Adrenal gland (tissue), 12 donors: ENCODE measurements around the gene AMOT. TPM values are rescaled to one million over a fixed set of nuclear protein-coding genes. Genes with fewer than 3 reads are reported as not detected.

Experiments used
- DNase-seq, 7 donors: peaks; one replicate each; pipeline ENCODE4 v3.0.0-alpha.2; 2019 to 2020
- H3K27ac ChIP-seq, 5 donors: fragments of 200-600 bp; sonication (generic) in 4 of 5; 1 replicate in 3 of 5; 2 replicates in 2 of 5; pipeline versions ENCODE4 v1.5.1 to v1.8.0; 2016 to 2020; ENCODE audit warnings: mild to moderate bottlenecking in 1 of 5
- H3K27me3 ChIP-seq: fragments of 200-600 bp; 2 replicates; pipeline ENCODE4 v1.8.0; 2021
- H3K36me3 ChIP-seq, 2 donors: fragments of 200-600 bp; replicated peaks in 1 of 2; 1 replicate in 1 of 2; 2 replicates in 1 of 2; pipeline versions ENCODE4 v1.5.1 to v1.8.0; 2018 to 2022
- H3K4me1 ChIP-seq, 2 donors: fragments of 200-600 bp; replicated peaks in 1 of 2; 1 replicate in 1 of 2; 2 replicates in 1 of 2; pipeline versions ENCODE4 v1.5.1 to v1.8.0; 2018 to 2021
- H3K4me3 ChIP-seq, 4 donors: fragments of 200-600 bp; sonication (generic) in 3 of 4; one replicate each; pipeline ENCODE4 v1.5.1; 2016 to 2018
- H3K9me3 ChIP-seq, 3 donors: fragments of 200-600 bp; sonication (generic) in 1 of 3; replicated peaks in 1 of 3; 1 replicate in 2 of 3; 2 replicates in 1 of 3; pipeline versions ENCODE4 v1.5.1 to v1.8.0; 2016 to 2021
- POLR2A ChIP-seq, 2 donors: fragments of 450-650 bp; IDR thresholded peaks; one replicate each; pipeline ENCODE4 v1.6.1; 2017; ENCODE audit warnings: antibody characterized with exemption in 2 of 2, mild to moderate bottlenecking in 2 of 2, moderate library complexity in 1 of 2
- WGBS, 4 donors: extraction: QIAGEN DNeasy Blood & Tissue Kit in 2 of 4; methylation state at CpG; one replicate each; pipeline versions ENCODE4 v1.1.5 to v1.1.7; 2013 to 2017; 5-methylcytosine and 5-hydroxymethylcytosine counted together
- intact Hi-C, 2 donors: fragments of 100-400 bp; cut with DNase I; formaldehyde crosslinking; loops; one replicate each; pipeline versions ENCODE4 v1.14.1 to v1.15.0; 2022 to 2023
- polyA plus RNA-seq, 3 donors: library from polyadenylated mRNA; stranded (reverse); fragments of 200-250 nt in 2 of 3; fragments of 350-450 nt in 1 of 3; fragmentation: Illumina TruSeq in 1 of 3; extraction: RNeasy Lipid Tissue Mini Kit (QIAGEN cat#74804) in 1 of 3; gene quantifications; one replicate each; pipeline ENCODE4 v1.2.3, GENCODE V29; 2013 to 2014
- total RNA-seq, 9 donors: library from RNA; depleted of rRNA in 4 of 9; stranded (reverse); fragments of >200 nt in 4 of 9; fragments of 120-200 nt in 1 of 9; fragmentation: NEBNext Ultra II Directional in 1 of 9; extraction: Animal tissue kit (Norgen Biotek cat#: 25700) in 1 of 9; gene quantifications; one replicate each; pipeline versions ENCODE4 v1.1.0 to v1.2.4, GENCODE V29; 2013 to 2023
- TF ChIP-seq, protein P1 (sequence below), 6 experiments: fragments of 450-650 bp in 4 of 6; fragments of 200-600 bp in 2 of 6; sonication (generic) in 1 of 6; IDR thresholded peaks; 1 replicate in 5 of 6; 2 replicates in 1 of 6; pipeline versions ENCODE4 v1.5.1 to v1.8.0; 2016 to 2021; ENCODE audit warnings: antibody characterized with exemption in 6 of 6, mild to moderate bottlenecking in 2 of 6, moderate library complexity in 1 of 6
- donor health status: healthy with polysubstance abuse.
- donor health status: Bipolar disorder and iron deficiency.
- donor health status: DM: yes; HTN: yes; CAD: no.
- donor health status: DM: no; HTN: no; CAD: no.
- donor health status: DM: no; HTN: no; CAD: no.
- donor health status: DM: yes; HTN: yes; CAD: no.

AMOT gene
- total and polyA plus RNA-seq, 12 donors = 0.61 to 11.7 (median 5.6) TPM

DNA sequence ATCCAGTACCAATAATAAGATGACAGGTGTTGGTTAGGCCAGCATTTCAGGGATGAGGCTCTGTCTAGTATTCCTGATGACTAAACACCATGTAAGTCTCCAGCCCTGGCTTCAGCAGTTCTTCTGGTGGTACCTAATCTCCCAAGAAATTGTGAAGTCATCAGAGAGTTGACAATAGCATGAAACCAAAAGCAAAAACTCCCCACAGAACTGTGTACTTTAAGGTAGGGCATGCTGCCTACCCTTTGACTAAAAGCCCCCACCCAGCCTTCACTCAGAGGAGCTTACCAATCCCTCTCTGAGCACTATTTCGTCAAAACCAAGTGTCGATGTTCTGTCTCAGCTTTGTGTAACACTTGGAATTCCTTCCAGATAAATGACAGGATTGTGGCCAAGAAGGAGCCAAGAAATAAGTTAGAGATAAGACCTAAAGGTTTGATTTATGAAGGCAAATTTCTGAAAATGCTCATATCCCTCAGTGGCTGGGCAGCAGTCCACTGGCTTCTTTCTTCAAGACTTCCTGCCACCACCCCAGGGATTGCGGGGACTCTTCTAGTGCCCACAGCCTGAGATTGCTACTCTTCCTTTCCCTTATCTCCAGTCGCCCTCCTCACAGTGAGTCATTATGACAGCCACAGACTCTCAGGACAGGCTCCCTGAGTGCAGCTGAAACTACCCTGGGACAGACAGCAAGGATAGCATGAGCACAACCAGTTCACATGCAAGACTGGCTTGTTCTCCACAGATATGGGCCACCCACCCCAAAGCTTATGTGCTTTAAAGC, 93.6 kb downstream of the AMOT start:
- Histone ChIP-seq H3K27me3 (peaks cover 4% of the 10 kb centered on the region), H3K9me3 (no peaks in the 10 kb centered on the region)

DNA sequence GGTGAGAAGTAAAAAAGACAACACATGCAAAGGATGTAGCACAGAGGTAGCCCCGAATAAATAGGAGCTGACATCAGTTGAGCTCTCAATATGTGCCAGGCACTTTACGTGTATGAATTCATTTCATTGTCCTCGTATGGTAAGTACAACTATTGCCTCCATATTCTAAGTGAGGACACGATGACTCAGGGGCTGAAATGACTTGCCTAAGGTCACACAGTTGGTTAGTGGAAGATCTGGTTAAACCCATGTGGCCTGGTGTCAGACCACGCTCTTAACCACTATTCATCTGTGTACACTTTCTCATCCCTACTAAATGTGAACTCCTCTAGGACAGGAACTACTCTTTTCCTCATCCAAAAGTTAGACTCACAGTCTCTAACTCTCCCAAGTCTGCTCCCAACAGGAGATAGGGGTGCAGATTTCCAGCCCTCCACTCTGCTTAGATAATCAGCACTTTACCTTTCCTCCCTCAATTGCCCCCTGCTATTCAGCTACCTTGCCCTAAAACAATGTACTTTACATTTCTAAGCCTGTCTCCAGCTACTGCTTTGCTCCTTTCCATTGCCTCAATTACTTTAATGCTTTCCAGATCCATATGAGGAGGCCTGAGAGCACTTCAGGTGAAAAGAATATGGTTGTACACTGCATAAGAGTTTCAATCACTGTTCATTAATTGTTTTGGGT, 102.1 kb downstream of the AMOT start:
- Histone ChIP-seq H3K9me3 (no peaks in the 10 kb centered on the region), H3K4me3 (no peak overlapping the region), H3K27ac (no peak overlapping the region), H3K27me3 (peaks cover 14% of the 10 kb centered on the region), H3K4me1 (no peaks in the 10 kb centered on the region), H3K36me3 (no peaks in the 10 kb centered on the region)
- TF ChIP-seq, protein P1, sequence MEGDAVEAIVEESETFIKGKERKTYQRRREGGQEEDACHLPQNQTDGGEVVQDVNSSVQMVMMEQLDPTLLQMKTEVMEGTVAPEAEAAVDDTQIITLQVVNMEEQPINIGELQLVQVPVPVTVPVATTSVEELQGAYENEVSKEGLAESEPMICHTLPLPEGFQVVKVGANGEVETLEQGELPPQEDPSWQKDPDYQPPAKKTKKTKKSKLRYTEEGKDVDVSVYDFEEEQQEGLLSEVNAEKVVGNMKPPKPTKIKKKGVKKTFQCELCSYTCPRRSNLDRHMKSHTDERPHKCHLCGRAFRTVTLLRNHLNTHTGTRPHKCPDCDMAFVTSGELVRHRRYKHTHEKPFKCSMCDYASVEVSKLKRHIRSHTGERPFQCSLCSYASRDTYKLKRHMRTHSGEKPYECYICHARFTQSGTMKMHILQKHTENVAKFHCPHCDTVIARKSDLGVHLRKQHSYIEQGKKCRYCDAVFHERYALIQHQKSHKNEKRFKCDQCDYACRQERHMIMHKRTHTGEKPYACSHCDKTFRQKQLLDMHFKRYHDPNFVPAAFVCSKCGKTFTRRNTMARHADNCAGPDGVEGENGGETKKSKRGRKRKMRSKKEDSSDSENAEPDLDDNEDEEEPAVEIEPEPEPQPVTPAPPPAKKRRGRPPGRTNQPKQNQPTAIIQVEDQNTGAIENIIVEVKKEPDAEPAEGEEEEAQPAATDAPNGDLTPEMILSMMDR (IDR thresholded peaks at IDR 0.05) = no peak
- no peak for TF ChIP-seq POLR2A (IDR thresholded peaks at IDR 0.05)
- intact Hi-C loops = no loop called here
- DNase-seq = no peak
- 60 to 90% (median 85%) methylated on average over 5 of the region's 5 CpGs for WGBS, 4 donors

More for the DNA sequence above, 93.6 kb downstream of the AMOT start:
- Histone ChIP-seq H3K36me3 (no peaks in the 10 kb centered on the region), H3K4me1 (no peaks in the 10 kb centered on the region), H3K27ac (no peak overlapping the region), H3K4me3 (no peak overlapping the region)
- intact Hi-C loops = no loop called here
- no peak for TF ChIP-seq POLR2A (IDR thresholded peaks at IDR 0.05)
- TF ChIP-seq, protein P1 (IDR thresholded peaks at IDR 0.05) = no peak
- 32 to 55% (median 44%) methylated on average over 2 to 4 of the region's 4 CpGs for WGBS, 4 donors
- DNase-seq = peak in 6 of 7 donors; percentile 16 to 47 (median 27)

DNA sequence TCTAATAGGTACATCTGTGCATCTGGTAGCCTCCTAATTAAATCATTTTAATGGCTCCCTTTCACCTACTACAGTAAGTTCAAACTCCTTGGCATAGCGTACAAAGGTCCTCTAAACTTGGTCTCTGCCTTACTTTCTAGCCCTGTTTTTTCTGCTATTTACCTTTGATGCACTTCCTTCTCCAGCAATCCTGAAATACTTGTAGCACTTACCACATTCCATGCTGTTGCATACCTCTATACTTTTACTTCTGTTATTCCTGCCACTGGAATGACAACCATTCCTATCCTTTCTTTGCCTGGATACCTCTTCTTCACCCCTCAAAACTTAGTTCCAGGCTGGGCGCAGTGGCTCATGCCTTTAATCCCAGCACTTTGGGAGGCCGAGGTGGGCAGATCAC, 104.3 kb downstream of the AMOT start:
- no peaks in the 10 kb centered on the region for H3K4me1 ChIP-seq
- 72 to 91% (median 85%) methylated on average over 1 to 3 of the region's 3 CpGs for WGBS, 4 donors
- intact Hi-C loops = no loop called here
- H3K4me3 ChIP-seq = no peak overlapping the region
- H3K27me3 ChIP-seq = peaks cover 17% of the 10 kb centered on the region
- H3K9me3 ChIP-seq = no peaks in the 10 kb centered on the region
- H3K27ac ChIP-seq = no peak overlapping the region
- TF ChIP-seq POLR2A (IDR thresholded peaks at IDR 0.05) = no peak
- TF ChIP-seq, protein P1 (IDR thresholded peaks at IDR 0.05) = no peak
- no peak for DNase-seq
- H3K36me3 ChIP-seq = no peaks in the 10 kb centered on the region

DNA sequence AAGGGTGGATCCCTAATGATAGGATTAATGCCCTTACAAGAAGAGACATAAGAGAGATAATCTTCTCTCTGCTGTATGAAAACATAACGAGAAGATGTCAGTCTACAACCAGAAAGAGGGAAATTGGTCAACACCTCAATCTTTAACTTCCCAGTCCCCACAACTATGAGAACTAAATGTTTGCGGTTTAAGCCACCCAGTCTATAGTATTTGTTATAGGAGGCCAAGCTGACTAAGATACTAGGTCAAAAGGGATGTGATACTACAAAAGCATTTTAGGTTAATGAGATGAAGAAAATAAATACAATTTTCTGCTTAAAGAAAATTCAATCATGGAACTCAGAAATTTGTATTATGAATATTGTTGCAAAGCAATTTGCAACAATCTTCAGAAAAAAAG, 105.5 kb downstream of the AMOT start:
- intact Hi-C loops = no loop called here
- Histone ChIP-seq H3K27ac (no peak overlapping the region), H3K4me3 (no peak overlapping the region), H3K4me1 (no peaks in the 10 kb centered on the region), H3K9me3 (no peaks in the 10 kb centered on the region), H3K36me3 (no peaks in the 10 kb centered on the region), H3K27me3 (peaks cover 14% of the 10 kb centered on the region)
- DNase-seq = no peak
- 65 to 91% (median 72%) methylated on average over 1 to 2 of the region's 2 CpGs for WGBS, 4 donors
- TF ChIP-seq, protein P1 (IDR thresholded peaks at IDR 0.05) = no peak
- no peak for TF ChIP-seq POLR2A (IDR thresholded peaks at IDR 0.05)
